ENCODE data around the gene EXOC5.
"Not testable (repeated sequence)": the region's sequence is repeated elsewhere in the genome, so short reads cannot be mapped to it uniquely, and the experiment has no call there.

The EXOC5 gene

DNA sequence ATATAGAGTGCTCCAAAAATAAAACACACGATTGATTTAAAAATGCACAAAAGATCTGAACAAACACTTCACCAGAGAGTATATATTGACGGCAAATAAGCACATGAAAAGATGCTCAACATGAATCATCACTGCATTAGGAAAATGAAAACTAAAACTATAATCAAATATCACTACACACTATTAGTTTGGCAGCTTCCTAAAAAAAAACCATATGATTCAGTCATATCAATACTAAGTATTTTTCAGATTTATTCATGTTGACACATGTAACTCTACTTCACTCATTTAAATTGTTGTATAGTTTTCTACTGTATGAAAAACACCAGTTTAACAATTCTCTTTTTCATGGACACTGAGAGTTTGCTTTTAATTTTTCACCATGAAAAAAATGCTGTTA lies 41.6 kb downstream of the EXOC5 start:
- H3K4me3 ChIP-seq (ENCODE audit: control insufficient read depth, low read depth, low read length): no peak overlapping the region
- no peak for DNase-seq (ENCODE audit: low read depth)
- TF ChIP-seq, protein P1, sequence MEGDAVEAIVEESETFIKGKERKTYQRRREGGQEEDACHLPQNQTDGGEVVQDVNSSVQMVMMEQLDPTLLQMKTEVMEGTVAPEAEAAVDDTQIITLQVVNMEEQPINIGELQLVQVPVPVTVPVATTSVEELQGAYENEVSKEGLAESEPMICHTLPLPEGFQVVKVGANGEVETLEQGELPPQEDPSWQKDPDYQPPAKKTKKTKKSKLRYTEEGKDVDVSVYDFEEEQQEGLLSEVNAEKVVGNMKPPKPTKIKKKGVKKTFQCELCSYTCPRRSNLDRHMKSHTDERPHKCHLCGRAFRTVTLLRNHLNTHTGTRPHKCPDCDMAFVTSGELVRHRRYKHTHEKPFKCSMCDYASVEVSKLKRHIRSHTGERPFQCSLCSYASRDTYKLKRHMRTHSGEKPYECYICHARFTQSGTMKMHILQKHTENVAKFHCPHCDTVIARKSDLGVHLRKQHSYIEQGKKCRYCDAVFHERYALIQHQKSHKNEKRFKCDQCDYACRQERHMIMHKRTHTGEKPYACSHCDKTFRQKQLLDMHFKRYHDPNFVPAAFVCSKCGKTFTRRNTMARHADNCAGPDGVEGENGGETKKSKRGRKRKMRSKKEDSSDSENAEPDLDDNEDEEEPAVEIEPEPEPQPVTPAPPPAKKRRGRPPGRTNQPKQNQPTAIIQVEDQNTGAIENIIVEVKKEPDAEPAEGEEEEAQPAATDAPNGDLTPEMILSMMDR (conservative IDR thresholded peaks at IDR 0.05; ENCODE audit: control insufficient read depth, insufficient read depth, low read depth, low read length): no peak

DNA sequence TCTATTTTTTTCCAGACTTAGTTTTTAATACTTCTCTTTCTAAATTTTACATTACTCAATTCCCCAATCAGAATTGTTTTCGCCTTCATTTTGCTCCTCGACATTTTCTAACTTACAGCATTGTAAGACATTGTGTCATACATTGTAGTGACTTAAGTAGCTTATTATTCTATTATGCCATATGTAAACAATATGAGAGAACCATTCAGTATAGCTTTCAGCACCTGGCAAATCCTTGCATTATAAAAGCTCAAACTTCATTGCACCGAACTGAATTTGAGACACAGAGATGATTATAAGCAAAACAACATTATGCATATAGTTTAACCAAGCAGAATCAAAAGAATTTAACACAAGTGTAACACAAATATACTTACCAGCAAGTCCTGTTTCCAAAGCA lies 46.8 kb downstream of the EXOC5 start:
- TF ChIP-seq, protein P1 (conservative IDR thresholded peaks at IDR 0.05; ENCODE audit: control insufficient read depth, insufficient read depth, low read depth, low read length): no peak
- no peak for DNase-seq (ENCODE audit: low read depth)
- no peak overlapping the region for H3K4me3 ChIP-seq (ENCODE audit: control insufficient read depth, low read depth, low read length)

DNA sequence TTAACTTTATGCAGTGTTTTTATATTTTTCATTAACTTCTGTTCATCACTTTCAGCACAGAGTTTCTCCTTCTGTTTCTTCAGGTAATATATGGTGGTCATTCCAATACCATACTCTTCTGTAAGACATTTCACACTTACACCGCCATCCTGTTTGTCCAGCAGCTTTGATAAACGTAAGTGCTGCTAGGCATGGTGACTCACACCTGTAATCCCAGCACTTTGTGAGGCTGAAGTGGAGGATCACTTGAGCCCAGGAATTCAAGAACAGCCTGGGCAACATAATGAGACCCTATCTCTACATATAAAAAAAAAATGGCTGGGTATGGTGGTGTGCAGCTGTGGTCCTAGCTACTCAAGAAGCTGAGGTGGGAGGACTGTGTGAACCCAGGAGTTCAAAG lies 55.8 kb downstream of the EXOC5 start:
- no peak for DNase-seq (ENCODE audit: low read depth)
- H3K4me3 ChIP-seq (ENCODE audit: control insufficient read depth, low read depth, low read length): no peak overlapping the region

DNA sequence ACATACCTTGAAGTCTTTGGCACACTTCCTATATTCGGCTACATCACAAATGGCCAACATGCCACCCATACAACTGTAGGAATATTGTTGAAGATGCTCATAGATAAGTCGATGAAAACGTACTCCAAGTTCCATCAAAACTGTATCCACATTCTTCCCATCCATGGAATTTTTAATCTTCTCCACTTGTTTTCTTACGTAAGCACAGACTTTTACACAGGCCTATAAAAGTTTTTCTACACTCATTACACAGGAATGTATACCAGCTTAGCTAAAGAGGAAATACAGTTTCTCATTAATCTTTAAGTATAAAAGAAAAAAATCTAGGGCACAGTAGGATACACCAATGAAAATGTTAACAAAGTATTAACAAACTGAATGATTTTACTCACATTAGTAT lies 59.1 kb downstream of the EXOC5 start:
- no peak overlapping the region for H3K4me3 ChIP-seq (ENCODE audit: control insufficient read depth, low read depth, low read length)
- TF ChIP-seq, protein P1 (conservative IDR thresholded peaks at IDR 0.05; ENCODE audit: control insufficient read depth, insufficient read depth, low read depth, low read length): no peak
- peak; percentile 25 for DNase-seq (ENCODE audit: low read depth)

More for the DNA sequence above, 55.8 kb downstream of the EXOC5 start:
- TF ChIP-seq, protein P1 (conservative IDR thresholded peaks at IDR 0.05; ENCODE audit: control insufficient read depth, insufficient read depth, low read depth, low read length): no peak

DNA sequence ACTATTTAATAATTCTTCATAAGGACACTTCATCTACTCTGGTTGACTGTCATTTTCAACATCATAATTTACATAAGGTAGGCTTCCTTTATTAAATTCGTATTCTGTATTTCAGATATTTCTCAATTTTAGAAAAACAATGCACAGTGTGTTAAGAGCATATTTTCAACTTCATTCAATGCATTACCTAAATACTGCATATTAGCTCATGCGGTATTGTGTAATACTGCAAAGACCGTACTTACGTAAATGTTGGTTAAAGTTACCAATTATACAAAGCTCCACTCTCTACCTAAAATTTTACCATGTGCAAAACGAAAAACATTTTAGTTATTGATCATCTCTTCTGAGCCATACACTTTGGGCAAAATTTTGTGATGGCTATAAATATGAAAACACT lies 62.8 kb downstream of the EXOC5 start:
- TF ChIP-seq, protein P1 (conservative IDR thresholded peaks at IDR 0.05; ENCODE audit: control insufficient read depth, insufficient read depth, low read depth, low read length): no peak
- DNase-seq (ENCODE audit: low read depth): no peak

DNA sequence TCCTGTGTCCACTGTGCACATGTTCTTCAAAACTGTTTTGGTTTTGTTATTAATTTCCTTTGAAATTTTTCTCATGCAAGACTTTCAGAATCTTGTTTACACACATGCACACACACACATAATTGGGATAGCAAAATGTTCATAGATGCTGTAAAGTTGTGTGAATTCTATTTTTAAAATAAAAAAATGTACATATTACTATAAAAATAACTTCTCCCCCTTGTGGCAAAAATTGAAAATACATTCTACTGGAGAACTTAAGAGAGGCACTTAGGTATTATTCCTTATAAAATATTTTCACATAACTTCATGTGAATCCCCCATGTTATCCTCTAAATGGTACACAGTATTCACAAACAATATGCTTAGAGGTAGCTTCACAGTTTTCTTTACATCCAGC lies 66.0 kb downstream of the EXOC5 start:
- not testable (repeated sequence) for H3K4me3 ChIP-seq (ENCODE audit: control insufficient read depth, low read depth, low read length); DNase-seq (ENCODE audit: low read depth)
- TF ChIP-seq, protein P1 (conservative IDR thresholded peaks at IDR 0.05; ENCODE audit: control insufficient read depth, insufficient read depth, low read depth, low read length): peak; percentile 10

More for the DNA sequence above, 62.8 kb downstream of the EXOC5 start:
- no peak overlapping the region for H3K4me3 ChIP-seq (ENCODE audit: control insufficient read depth, low read depth, low read length)

DNA sequence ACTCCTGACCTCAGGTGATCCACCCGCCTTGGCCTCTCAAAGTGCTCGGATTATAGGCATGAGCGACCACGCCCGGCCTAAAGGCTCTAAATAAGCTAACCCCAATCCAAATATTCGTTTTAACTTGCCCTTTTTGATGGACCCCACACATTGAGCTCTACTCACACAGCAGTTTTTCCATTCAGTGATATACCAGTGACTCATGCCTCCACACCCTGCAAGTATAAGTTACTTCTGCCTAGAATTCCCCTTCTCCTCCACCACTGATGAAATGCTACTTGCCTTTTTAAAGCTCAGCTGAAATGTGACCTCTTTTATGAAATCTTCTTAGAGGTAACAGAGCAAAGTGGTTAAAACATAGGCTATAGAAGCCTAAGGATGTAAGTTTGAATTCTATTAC lies 68.8 kb downstream of the EXOC5 start:
- TF ChIP-seq, protein P1 (conservative IDR thresholded peaks at IDR 0.05; ENCODE audit: control insufficient read depth, insufficient read depth, low read depth, low read length): no peak
- peak; percentile 47 for DNase-seq (ENCODE audit: low read depth)
- no peak overlapping the region for H3K4me3 ChIP-seq (ENCODE audit: control insufficient read depth, low read depth, low read length)

Data from fibroblast of mammary gland (primary cell).